Activated naive CD8-positive, alpha-beta T cell treated with anti-CD3 and anti-CD28 coated beads, Interleukin-2, amount 10 ng/mL, durations not matched to agents 7 days and 5 days (primary cell): ENCODE results near the gene ATP10A. TPM values are rescaled to one million over a fixed set of nuclear protein-coding genes. Genes with fewer than 3 reads are reported as not detected.

Experiments
- ATAC-seq: fragments of 150-1000 bp; cut with Tn5 transposase; one replicate; pipeline ENCODE4 v1.10.0; 2021; ENCODE audit warnings: low read depth, moderate library complexity
- POLR2A ChIA-PET: fragments of 350-600 bp; sonication (Branson Sonifier 250); formaldehyde crosslinking; loops from one replicate; lab custom pipeline; 2021; ENCODE audit warnings: antibody characterized with exemption; lab: Charles Lee
- DNase-seq: peaks from one replicate; pipeline ENCODE4 v3.0.0; 2021
- H3K27ac Mint-ChIP-seq: one replicate; pipeline ENCODE4 v1.8.0; 2022; ENCODE audit warnings: mild to moderate bottlenecking, mixed read lengths
- H3K27me3 Mint-ChIP-seq: one replicate; pipeline ENCODE4 v1.8.0; 2022; ENCODE audit warnings: mild to moderate bottlenecking, moderate library complexity, mixed read lengths
- H3K36me3 Mint-ChIP-seq: one replicate; pipeline ENCODE4 v1.8.0; 2021; ENCODE audit warnings: mild to moderate bottlenecking, mixed read lengths
- H3K4me1 Mint-ChIP-seq: one replicate; pipeline ENCODE4 v1.8.0; 2021; ENCODE audit warnings: mixed read lengths
- H3K4me3 Mint-ChIP-seq: one replicate; pipeline ENCODE4 v1.8.0; 2022; ENCODE audit warnings: mild to moderate bottlenecking, moderate library complexity, mixed read lengths
- H3K9me3 Mint-ChIP-seq: one replicate; pipeline ENCODE4 v1.8.0; 2021; ENCODE audit warnings: mixed read lengths
- total RNA-seq, 2 experiments: library from RNA; stranded (reverse); gene quantifications; one replicate each; pipeline ENCODE4 v1.2.3, GENCODE V29; 2021

The ATP10A gene
- total RNA-seq, 2 experiments from 2014 or later: 57.9 to 60.3 TPM

DNA sequence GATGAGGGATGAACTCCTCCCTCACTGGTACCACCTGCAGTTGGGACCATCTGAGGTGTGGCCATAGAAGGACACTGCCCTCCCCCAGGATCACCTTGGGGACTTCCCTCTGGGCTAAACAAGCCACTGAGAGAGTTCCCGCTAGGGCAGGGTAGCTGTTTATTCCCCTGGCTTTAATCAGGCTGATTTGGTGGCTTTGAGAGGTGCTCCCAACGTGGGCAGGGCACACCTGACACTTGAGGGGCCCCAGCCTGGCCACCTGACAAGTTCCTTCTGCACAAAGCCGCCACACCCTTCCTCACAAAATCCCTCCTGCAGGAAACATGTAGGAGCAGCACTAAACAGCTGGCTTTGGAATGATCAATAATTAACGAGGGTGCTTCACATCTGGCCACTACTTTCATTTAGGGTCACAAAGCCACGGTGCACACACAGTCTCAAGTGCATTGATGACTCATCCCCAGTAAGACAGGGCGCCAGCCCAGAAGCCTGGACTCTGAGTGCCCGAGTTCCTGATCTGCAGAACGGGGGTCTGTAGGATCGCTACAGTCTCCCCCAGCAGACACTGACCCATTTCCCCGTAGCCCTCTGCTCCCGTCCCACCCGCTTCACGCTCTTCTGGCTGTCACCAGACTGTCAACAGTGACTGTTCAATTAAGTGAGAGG lies 75.1 kb downstream of the ATP10A start:
- DNase-seq: no peak
- Mint-ChIP-seq H3K36me3 (peaks cover 5% of the 10 kb centered on the region), H3K27me3 (no peaks in the 10 kb centered on the region), H3K9me3 (no peaks in the 10 kb centered on the region), H3K4me3 (no peak overlapping the region), H3K27ac (no peak overlapping the region), H3K4me1 (peaks cover 45% of the 10 kb centered on the region)
- POLR2A ChIA-PET: no interaction called here
- no peak for ATAC-seq

- POLR2A ChIA-PET: interaction anchor here (0.7 kb wide), 1 partner anchor 8 kb away, joined by 4 read pairs; no protein-coding TSS in a partner anchor
- ATAC-seq (no peak), DNase-seq (no peak)
- Mint-ChIP-seq H3K4me1 (peaks cover 42% of the 10 kb centered on the region), H3K9me3 (no peaks in the 10 kb centered on the region), H3K27me3 (no peaks in the 10 kb centered on the region), H3K36me3 (peaks cover 5% of the 10 kb centered on the region), H3K27ac (no peak overlapping the region), H3K4me3 (no peak overlapping the region)
Observed at GRCh38 chr15:25787381-25787780, 75.7 kb downstream of the ATP10A start.

DNA sequence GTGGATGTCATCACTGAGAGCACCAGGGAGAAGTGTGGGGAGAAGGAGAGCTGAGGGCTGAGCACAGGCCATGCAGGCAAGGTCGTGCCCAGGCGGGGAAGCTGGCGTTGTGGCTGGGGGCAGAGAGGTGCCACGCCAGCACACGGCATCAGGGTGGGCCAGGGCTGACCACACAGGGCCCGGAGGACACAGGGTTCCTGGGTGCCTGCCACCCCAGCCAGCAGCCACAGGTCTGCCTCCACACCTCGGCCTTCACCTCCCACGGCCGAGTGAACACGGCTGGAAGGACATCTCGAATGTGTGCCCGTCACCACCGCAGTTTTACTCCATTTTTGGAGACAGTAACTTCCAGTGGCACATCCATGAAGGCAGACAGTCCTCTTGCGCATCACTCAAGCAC lies 77.1 kb downstream of the ATP10A start:
- Mint-ChIP-seq H3K27me3 (no peaks in the 10 kb centered on the region), H3K9me3 (no peaks in the 10 kb centered on the region), H3K27ac (no peak overlapping the region), H3K36me3 (peaks cover 5% of the 10 kb centered on the region), H3K4me3 (no peak overlapping the region), H3K4me1 (peaks cover 33% of the 10 kb centered on the region)
- DNase-seq (no peak), ATAC-seq (no peak)
- POLR2A ChIA-PET: no interaction called here

DNA sequence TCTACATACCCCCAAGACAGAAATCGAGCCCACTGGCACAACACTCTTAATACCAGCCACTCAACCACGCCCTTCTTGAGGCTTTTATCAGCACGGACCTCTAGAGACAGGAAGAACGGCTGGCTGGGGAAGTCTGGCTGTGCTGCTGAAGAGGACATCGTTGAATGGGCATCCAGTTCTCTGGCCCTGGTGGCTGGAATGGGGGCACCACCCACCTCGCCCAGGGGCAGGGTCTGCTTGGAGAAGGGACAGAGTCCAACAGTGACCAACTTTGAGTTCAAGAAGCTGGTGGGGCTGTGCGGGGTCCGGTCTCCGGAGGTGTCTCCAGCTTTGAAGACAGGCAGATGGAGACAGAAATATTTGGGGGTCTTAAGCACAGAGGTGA lies 77.5 kb downstream of the ATP10A start:
- DNase-seq: no peak
- H3K9me3 Mint-ChIP-seq: no peaks in the 10 kb centered on the region
- H3K36me3 Mint-ChIP-seq: peaks cover 5% of the 10 kb centered on the region
- no peak overlapping the region for H3K4me3 Mint-ChIP-seq
- H3K4me1 Mint-ChIP-seq: peaks cover 33% of the 10 kb centered on the region
- POLR2A ChIA-PET: no interaction called here
- ATAC-seq: no peak
- no peak overlapping the region for H3K27ac Mint-ChIP-seq
- H3K27me3 Mint-ChIP-seq: no peaks in the 10 kb centered on the region

DNA sequence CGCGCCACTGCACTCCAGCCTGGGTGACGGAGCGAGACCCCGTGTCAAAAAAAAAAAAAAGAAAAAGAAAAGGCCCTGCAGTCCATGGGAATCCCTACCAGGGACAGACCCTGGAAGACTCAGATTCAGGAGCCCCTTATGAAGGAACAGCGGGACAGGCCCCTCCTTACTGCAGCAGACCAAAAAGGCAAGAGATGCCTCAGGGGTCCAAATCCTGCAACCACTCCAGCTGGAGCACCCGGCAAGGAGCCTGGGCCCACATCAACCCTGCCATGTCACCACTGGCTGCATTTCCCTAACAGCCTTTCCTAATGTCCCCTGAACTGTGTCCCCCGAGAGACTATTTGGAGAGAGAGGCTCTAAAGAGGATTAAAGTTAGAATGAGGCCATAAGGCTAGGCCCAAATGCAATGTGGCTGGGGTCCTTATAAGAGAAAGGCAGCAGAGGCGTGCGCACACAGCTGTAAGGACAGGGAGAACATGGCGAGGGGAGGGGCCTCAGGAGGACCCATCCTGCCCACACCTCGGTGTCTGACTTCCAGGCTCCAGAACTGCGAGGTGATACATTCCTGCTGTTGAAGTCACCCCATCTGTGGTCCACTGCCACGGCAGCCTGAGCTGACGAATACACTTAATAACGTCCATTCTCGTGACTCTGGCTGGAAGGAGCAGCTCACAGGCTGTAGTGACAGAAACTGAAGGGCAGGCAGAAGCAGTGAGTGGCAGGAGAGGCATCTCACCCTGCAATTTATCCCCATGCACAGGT lies 78.1 kb downstream of the ATP10A start:
- POLR2A ChIA-PET: no interaction called here
- ATAC-seq (no peak), DNase-seq (no peak)
- Mint-ChIP-seq H3K27me3 (no peaks in the 10 kb centered on the region), H3K4me1 (peaks cover 27% of the 10 kb centered on the region), H3K27ac (no peak overlapping the region), H3K36me3 (peaks cover 2% of the 10 kb centered on the region), H3K9me3 (no peaks in the 10 kb centered on the region), H3K4me3 (no peak overlapping the region)

- Mint-ChIP-seq H3K27ac (peak overlapping the region; percentile 19), H3K9me3 (no peaks in the 10 kb centered on the region), H3K4me1 (peaks cover 24% of the 10 kb centered on the region), H3K4me3 (no peak overlapping the region), H3K27me3 (no peaks in the 10 kb centered on the region), H3K36me3 (peaks cover 4% of the 10 kb centered on the region)
- POLR2A ChIA-PET: interaction anchor here (0.8 to 1.0 kb wide), 3 partner anchors 63 to 150 kb away, joined by 3 read pairs; no protein-coding TSS in a partner anchor
- DNase-seq (peak; percentile 48), ATAC-seq (no peak)
Observed at GRCh38 chr15:25783607-25784540, 79.3 kb downstream of the ATP10A start.

DNA sequence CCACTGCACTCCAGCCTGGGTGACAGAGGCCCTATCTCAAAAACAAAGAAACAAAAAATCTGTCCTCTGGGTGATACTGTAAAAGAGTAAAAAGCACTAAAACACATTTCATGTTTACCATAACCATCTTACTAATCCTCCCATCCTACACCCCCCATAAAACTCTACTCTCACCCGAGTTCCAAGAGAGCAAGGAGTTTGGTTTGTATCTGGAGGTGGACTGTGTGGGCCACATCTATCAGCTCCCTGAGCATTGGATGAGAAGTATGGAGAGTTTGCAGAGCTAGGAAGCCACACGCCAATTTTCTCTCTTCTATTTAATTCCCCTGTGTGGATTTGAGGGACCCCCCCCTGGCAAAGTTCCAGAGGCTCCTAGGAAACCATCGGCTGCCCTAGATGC lies 80.0 kb downstream of the ATP10A start:
- POLR2A ChIA-PET: interaction anchor here (0.8 to 1.0 kb wide), 3 partner anchors 64 to 151 kb away, joined by 3 read pairs; no protein-coding TSS in a partner anchor
- ATAC-seq (no peak), DNase-seq (no peak)
- peaks cover 4% of the 10 kb centered on the region for H3K36me3 Mint-ChIP-seq
- no peaks in the 10 kb centered on the region for H3K27me3 Mint-ChIP-seq
- no peaks in the 10 kb centered on the region for H3K9me3 Mint-ChIP-seq
- no peak overlapping the region for H3K4me3 Mint-ChIP-seq
- H3K4me1 Mint-ChIP-seq: peaks cover 22% of the 10 kb centered on the region
- H3K27ac Mint-ChIP-seq: peak overlapping the region; percentile 19

DNA sequence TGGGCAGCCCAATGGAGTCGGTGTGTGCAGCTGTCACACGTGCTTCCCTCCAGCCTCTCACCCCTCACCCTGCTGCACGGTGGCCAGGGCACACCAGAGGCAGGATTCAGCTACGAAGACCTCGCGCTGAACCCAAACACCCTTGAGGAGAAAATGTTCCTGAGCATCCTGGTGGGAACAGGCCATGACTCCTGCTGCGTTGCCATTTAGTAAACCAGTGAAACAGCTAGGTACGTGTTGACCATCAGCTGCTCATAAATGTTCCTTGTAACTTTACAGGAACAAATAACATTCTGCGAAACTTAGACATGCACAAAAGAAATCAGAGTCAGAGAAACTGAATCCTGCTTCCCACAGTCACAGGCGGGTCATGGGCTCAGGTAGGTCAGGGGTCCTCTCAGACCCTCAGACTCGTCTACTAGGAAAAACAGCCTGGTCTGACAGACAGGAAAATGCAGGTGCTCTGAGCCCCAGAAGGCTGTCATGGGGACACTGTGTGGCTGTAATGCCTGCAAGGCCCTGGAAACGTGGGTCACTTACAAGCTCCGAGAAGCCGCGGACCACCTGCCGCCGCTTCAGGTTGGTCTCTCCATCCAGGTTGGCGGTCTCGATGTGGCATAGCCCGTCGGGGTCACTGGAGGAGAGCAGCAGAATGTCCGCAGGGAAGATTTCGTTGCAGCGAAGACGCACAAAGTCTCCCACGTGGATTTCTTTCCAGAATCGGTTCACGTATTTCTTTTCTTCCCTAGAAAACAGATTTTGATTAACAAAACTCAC lies 82.5 kb downstream of the ATP10A start:
- peaks cover 24% of the 10 kb centered on the region for H3K4me1 Mint-ChIP-seq
- POLR2A ChIA-PET: no interaction called here
- H3K27me3 Mint-ChIP-seq: no peaks in the 10 kb centered on the region
- ATAC-seq (no peak), DNase-seq (no peak)
- no peaks in the 10 kb centered on the region for H3K9me3 Mint-ChIP-seq
- H3K27ac Mint-ChIP-seq: no peak overlapping the region
- peaks cover 5% of the 10 kb centered on the region for H3K36me3 Mint-ChIP-seq
- H3K4me3 Mint-ChIP-seq: no peak overlapping the region

GRCh38 chr15:25778161-25778560 lies 85.0 kb downstream of the ATP10A start:
- POLR2A ChIA-PET: no interaction called here
- no peak overlapping the region for H3K27ac Mint-ChIP-seq
- H3K36me3 Mint-ChIP-seq: peaks cover 8% of the 10 kb centered on the region

DNA sequence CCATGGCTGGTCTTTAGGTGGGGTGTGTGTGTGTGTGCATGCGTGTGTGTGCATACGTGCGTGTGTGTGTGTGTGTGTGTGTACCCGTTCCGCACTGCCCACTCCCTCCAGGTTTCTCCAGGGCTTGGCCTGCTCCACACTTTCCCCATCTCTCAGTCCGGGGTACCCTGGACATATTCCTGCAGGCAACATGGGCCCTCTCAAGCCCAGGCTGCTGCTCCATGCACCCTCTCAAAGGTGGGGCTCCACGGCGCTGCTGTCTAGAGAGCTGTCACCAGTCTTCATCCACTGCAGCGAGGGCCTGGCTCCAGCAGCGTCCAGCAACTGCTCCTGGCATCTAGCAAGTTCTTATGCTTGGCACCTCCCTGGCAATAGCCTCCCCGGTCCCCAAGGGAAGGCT lies 86.1 kb downstream of the ATP10A start:
- ATAC-seq: no peak
- DNase-seq: no peak
- Mint-ChIP-seq H3K4me3 (no peak overlapping the region), H3K9me3 (no peaks in the 10 kb centered on the region), H3K27me3 (no peaks in the 10 kb centered on the region), H3K4me1 (peaks cover 17% of the 10 kb centered on the region), H3K36me3 (peaks cover 10% of the 10 kb centered on the region), H3K27ac (no peak overlapping the region)
- POLR2A ChIA-PET: interaction anchor here (0.7 kb wide), 1 partner anchor 156 kb away, joined by 7 read pairs; no protein-coding TSS in a partner anchor

More at GRCh38 chr15:25778161-25778560, 85.0 kb downstream of the ATP10A start:
- no peak overlapping the region for H3K4me3 Mint-ChIP-seq
- H3K27me3 Mint-ChIP-seq: no peaks in the 10 kb centered on the region
- H3K9me3 Mint-ChIP-seq: no peaks in the 10 kb centered on the region
- DNase-seq: no peak
- no peak for ATAC-seq
- H3K4me1 Mint-ChIP-seq: peaks cover 17% of the 10 kb centered on the region

- H3K36me3 Mint-ChIP-seq: peaks cover 10% of the 10 kb centered on the region
- no peaks in the 10 kb centered on the region for H3K9me3 Mint-ChIP-seq
- POLR2A ChIA-PET: no interaction called here
- no peaks in the 10 kb centered on the region for H3K27me3 Mint-ChIP-seq
- ATAC-seq (no peak), DNase-seq (no peak)
- no peak overlapping the region for H3K4me3 Mint-ChIP-seq
- peaks cover 17% of the 10 kb centered on the region for H3K4me1 Mint-ChIP-seq
- H3K27ac Mint-ChIP-seq: no peak overlapping the region
Observed at GRCh38 chr15:25776071-25776746, 86.9 kb downstream of the ATP10A start.

- Mint-ChIP-seq H3K27ac (no peak overlapping the region), H3K9me3 (no peaks in the 10 kb centered on the region), H3K4me3 (no peak overlapping the region), H3K36me3 (peaks cover 10% of the 10 kb centered on the region), H3K4me1 (peaks cover 17% of the 10 kb centered on the region), H3K27me3 (no peaks in the 10 kb centered on the region)
- DNase-seq (no peak), ATAC-seq (no peak)
- POLR2A ChIA-PET: no interaction called here
Observed at GRCh38 chr15:25775317-25775912, 87.7 kb downstream of the ATP10A start.
